Ishikawa (cell line): ENCODE measurements around the gene RHOJ.

Experiments
- CEBPB ChIP-seq: IDR thresholded peaks from 2 replicates; pipeline ENCODE4 v1.6.1; 2012
- EGR1 ChIP-seq: IDR thresholded peaks from 2 replicates; pipeline ENCODE4 v1.6.1; 2012
- EP300 ChIP-seq: IDR thresholded peaks from 2 replicates; pipeline ENCODE4 v1.6.1; 2012; ENCODE audit warnings: borderline replicate concordance
- REST ChIP-seq: IDR thresholded peaks from 2 replicates; pipeline ENCODE4 v1.6.1; 2012; ENCODE audit warnings: low read depth, mild to moderate bottlenecking
- TAF1 ChIP-seq: IDR thresholded peaks from 2 replicates; pipeline ENCODE4 v1.6.1; 2012; ENCODE audit warnings: low read depth, mild to moderate bottlenecking
- TCF12 ChIP-seq: IDR thresholded peaks from 2 replicates; pipeline ENCODE4 v1.6.1; 2012; ENCODE audit warnings: low read depth
- YY1 ChIP-seq: IDR thresholded peaks from 2 replicates; pipeline ENCODE4 v1.6.1; 2012; ENCODE audit warnings: low read depth
- TF ChIP-seq, protein P1 (sequence below): IDR thresholded peaks from 2 replicates; pipeline ENCODE4 v1.6.1; 2012

- TF ChIP-seq TCF12 (no peak), EP300 (no peak), REST (no peak), EGR1 (no peak), CEBPB (no peak), TAF1 (no peak), YY1 (no peak)
- TF ChIP-seq, protein P1, sequence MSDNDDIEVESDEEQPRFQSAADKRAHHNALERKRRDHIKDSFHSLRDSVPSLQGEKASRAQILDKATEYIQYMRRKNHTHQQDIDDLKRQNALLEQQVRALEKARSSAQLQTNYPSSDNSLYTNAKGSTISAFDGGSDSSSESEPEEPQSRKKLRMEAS, result no peak
Observed at GRCh38 chr14:63205866-63206265, 1.6 kb downstream of the RHOJ start.
